WTC11 (cell line): ENCODE data around the gene SLC41A3. TPM values are rescaled to one million over a fixed set of nuclear protein-coding genes. Genes with fewer than 3 reads are reported as not detected.

Experiments used
- ATAC-seq: fragments of 200-7000 bp; cut with Tn5 transposase; 2 replicates; pipeline ENCODE4 v1.10.0; 2021; ENCODE audit warnings: mild to moderate bottlenecking, moderate library complexity
- CTCF ChIA-PET: fragments of 300-600 bp; sonication (Branson Sonifier 250); formaldehyde crosslinking; loops from one replicate; lab custom pipeline; 2021; ENCODE audit warnings: antibody characterized with exemption; lab: Charles Lee
- POLR2A ChIA-PET: fragments of 350-600 bp; sonication (Branson Sonifier 250); formaldehyde crosslinking; loops from one replicate; lab custom pipeline; 2021; ENCODE audit warnings: antibody characterized with exemption; lab: Charles Lee
- DNase-seq: peaks from one replicate; pipeline ENCODE4 v3.0.0; 2021; ENCODE audit warnings: low spot score
- H3K27ac Mint-ChIP-seq: 2 replicates; pipeline ENCODE4 v1.8.0; 2021; ENCODE audit warnings: mixed read lengths
- H3K27me3 Mint-ChIP-seq: 2 replicates; pipeline ENCODE4 v1.8.0; 2021; ENCODE audit warnings: low read depth, mild to moderate bottlenecking, moderate library complexity, mixed read lengths
- H3K36me3 Mint-ChIP-seq: 2 replicates; pipeline ENCODE4 v1.8.0; 2021; ENCODE audit warnings: mixed read lengths
- H3K4me1 Mint-ChIP-seq: 2 replicates; pipeline ENCODE4 v1.8.0; 2022; ENCODE audit warnings: mixed read lengths
- H3K4me3 Mint-ChIP-seq: 2 replicates; pipeline ENCODE4 v1.8.0; 2021; ENCODE audit warnings: mild to moderate bottlenecking, moderate library complexity, mixed read lengths
- H3K9me3 Mint-ChIP-seq: 2 replicates; pipeline ENCODE4 v1.8.0; 2021; ENCODE audit warnings: mixed read lengths
- ATF2 ChIP-seq: sonication (generic); formaldehyde crosslinking; IDR thresholded peaks from 2 replicates; pipeline ENCODE4 v1.8.1; 2022; ENCODE audit warnings: low read depth, missing genetic modification reagents, borderline replicate concordance
- ATF6 ChIP-seq: sonication (generic); formaldehyde crosslinking; IDR thresholded peaks from 2 replicates; pipeline ENCODE4 v1.8.1; 2023; ENCODE audit warnings: mild to moderate bottlenecking, missing genetic modification reagents
- CDX4 ChIP-seq: fragments of 250-450 bp; sonication (Bioruptor Pico); IDR thresholded peaks from 2 replicates; pipeline ENCODE4 v1.9.0; 2021; ENCODE audit warnings: moderate library complexity, mild to moderate bottlenecking, inconsistent platforms, borderline replicate concordance
- CREB1 ChIP-seq: sonication (generic); formaldehyde crosslinking; IDR thresholded peaks from 2 replicates; pipeline ENCODE4 v1.8.0; 2023; ENCODE audit warnings: mild to moderate bottlenecking, missing genetic modification reagents
- ETV6 ChIP-seq: sonication (generic); formaldehyde crosslinking; IDR thresholded peaks from 2 replicates; pipeline ENCODE4 v1.8.1; 2022; ENCODE audit warnings: mild to moderate bottlenecking, missing genetic modification reagents
- FOXJ3 ChIP-seq: sonication (generic); formaldehyde crosslinking; IDR thresholded peaks from 2 replicates; pipeline ENCODE4 v1.9.0; 2021; ENCODE audit warnings: missing genetic modification reagents, mild to moderate bottlenecking, borderline replicate concordance
- FOXK1 ChIP-seq: sonication (generic); formaldehyde crosslinking; IDR thresholded peaks from 2 replicates; pipeline ENCODE4 v1.8.0; 2022; ENCODE audit warnings: mild to moderate bottlenecking, moderate library complexity, missing genetic modification reagents
- MXD4 ChIP-seq: fragments of 250-450 bp; sonication (Bioruptor Pico); IDR thresholded peaks from 2 replicates; pipeline ENCODE4 v1.8.0; 2021; ENCODE audit warnings: mild to moderate bottlenecking, moderate library complexity, borderline replicate concordance
- NFATC4 ChIP-seq: fragments of 250-450 bp; sonication (Bioruptor Pico); IDR thresholded peaks from 2 replicates; pipeline ENCODE4 v1.9.0; 2021; ENCODE audit warnings: mild to moderate bottlenecking
- PREB ChIP-seq: sonication (generic); formaldehyde crosslinking; IDR thresholded peaks from 2 replicates; pipeline ENCODE4 v1.8.1; 2022; ENCODE audit warnings: mild to moderate bottlenecking, missing genetic modification reagents, moderate library complexity, borderline replicate concordance
- SMAD3 ChIP-seq: sonication (generic); formaldehyde crosslinking; IDR thresholded peaks from 2 replicates; pipeline ENCODE4 v1.8.0; 2022; ENCODE audit warnings: missing genetic modification reagents, mild to moderate bottlenecking, borderline replicate concordance
- SOX15 ChIP-seq: fragments of 250-450 bp; sonication (Bioruptor Pico); IDR thresholded peaks from 2 replicates; pipeline ENCODE4 v1.9.0; 2021; ENCODE audit warnings: mild to moderate bottlenecking
- TEAD1 ChIP-seq: sonication (generic); formaldehyde crosslinking; IDR thresholded peaks from 2 replicates; pipeline ENCODE4 v1.8.0; 2022; ENCODE audit warnings: mild to moderate bottlenecking, missing genetic modification reagents
- USF1 ChIP-seq: sonication (generic); formaldehyde crosslinking; IDR thresholded peaks from 2 replicates; pipeline ENCODE4 v1.8.0; 2022; ENCODE audit warnings: mild to moderate bottlenecking, missing genetic modification reagents
- ZNF138 ChIP-seq: sonication (generic); formaldehyde crosslinking; conservative IDR thresholded peaks from 2 replicates; pipeline ENCODE4 v1.8.1; 2022; ENCODE audit warnings: mild to moderate bottlenecking, moderate library complexity, missing genetic modification reagents
- ZNF512 ChIP-seq: sonication (generic); formaldehyde crosslinking; IDR thresholded peaks from 2 replicates; pipeline ENCODE4 v1.8.1; 2022; ENCODE audit warnings: missing genetic modification reagents, borderline replicate concordance
- ZNF671 ChIP-seq: fragments of 250-450 bp; sonication (Bioruptor Pico); IDR thresholded peaks from 2 replicates; pipeline ENCODE4 v1.8.0; 2021; ENCODE audit warnings: mild to moderate bottlenecking
- total RNA-seq: library from RNA; stranded (reverse); gene quantifications from 3 replicates; pipeline ENCODE4 v1.2.3, GENCODE V29; 2021
- TF ChIP-seq, protein P1 (sequence below): sonication (generic); formaldehyde crosslinking; IDR thresholded peaks from 2 replicates; pipeline ENCODE4 v1.8.1; 2023; ENCODE audit warnings: mild to moderate bottlenecking, missing genetic modification reagents
- TF ChIP-seq, protein P2 (sequence below): fragments of 250-450 bp; sonication (Bioruptor Pico); IDR thresholded peaks from 2 replicates; pipeline ENCODE4 v1.9.0; 2021; ENCODE audit warnings: mild to moderate bottlenecking

SLC41A3 gene
- total RNA-seq, 1 experiment from 2014 or later = 28.4 TPM

DNA sequence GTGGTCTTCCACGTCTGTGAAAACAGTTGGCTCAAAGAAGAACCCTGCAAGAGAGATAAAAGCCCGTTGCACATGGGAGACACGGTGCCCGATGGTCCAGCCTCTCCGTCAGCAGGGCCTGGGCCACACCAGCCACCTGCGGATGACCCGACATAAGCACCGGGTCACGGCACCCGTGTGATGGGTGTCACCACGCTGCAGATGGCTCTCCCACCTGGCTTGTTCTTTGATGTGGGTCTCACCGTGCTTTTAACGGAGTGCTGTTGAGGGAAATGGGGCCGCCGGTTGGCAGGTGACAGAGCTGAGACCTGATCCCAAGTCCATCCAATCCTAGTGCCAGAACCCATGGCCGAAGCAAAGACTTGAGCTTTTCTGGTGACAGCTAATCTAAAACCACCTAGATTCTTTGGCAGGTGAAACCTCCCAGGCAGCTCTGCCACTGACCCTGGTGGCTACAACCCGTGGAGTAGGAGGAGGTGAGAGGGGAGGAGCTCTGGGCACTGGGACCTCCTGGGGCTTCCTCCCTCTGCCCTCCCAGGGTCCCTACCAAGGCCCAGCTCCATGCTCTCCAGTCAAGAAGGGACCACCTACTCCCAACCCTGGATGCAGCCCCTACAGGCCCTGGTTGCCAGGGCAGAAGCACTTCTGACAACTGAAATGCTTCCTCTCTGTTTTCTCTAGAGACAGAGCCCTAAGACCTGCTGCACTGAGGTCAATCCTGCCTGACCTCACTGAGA, 23.4 kb upstream of the SLC41A3 start:
- DNase-seq (no peak), ATAC-seq (no peak)
- ChIA-PET CTCF (interaction anchor here (0.7 to 1.2 kb wide), 3 partner anchors 23 to 26 kb away, joined by 3 read pairs; no protein-coding TSS in a partner anchor), POLR2A (no interaction called here)
- Mint-ChIP-seq H3K4me1 (no peaks in the 10 kb centered on the region), H3K4me3 (no peak overlapping the region), H3K27me3 (no peaks in the 10 kb centered on the region; the same call in 1 of the 2 replicates), H3K36me3 (no peaks in the 10 kb centered on the region), H3K9me3 (no peaks in the 10 kb centered on the region), H3K27ac (no peak overlapping the region)
- TF ChIP-seq ATF2 (CRISPR knock-in tag) = no peak
- no peak for TF ChIP-seq TEAD1 (CRISPR knock-in tag)
- TF ChIP-seq ETV6 = no peak
- TF ChIP-seq, protein P1, sequence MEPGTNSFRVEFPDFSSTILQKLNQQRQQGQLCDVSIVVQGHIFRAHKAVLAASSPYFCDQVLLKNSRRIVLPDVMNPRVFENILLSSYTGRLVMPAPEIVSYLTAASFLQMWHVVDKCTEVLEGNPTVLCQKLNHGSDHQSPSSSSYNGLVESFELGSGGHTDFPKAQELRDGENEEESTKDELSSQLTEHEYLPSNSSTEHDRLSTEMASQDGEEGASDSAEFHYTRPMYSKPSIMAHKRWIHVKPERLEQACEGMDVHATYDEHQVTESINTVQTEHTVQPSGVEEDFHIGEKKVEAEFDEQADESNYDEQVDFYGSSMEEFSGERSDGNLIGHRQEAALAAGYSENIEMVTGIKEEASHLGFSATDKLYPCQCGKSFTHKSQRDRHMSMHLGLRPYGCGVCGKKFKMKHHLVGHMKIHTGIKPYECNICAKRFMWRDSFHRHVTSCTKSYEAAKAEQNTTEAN (CRISPR knock-in tag) = no peak
- TF ChIP-seq, protein P2, sequence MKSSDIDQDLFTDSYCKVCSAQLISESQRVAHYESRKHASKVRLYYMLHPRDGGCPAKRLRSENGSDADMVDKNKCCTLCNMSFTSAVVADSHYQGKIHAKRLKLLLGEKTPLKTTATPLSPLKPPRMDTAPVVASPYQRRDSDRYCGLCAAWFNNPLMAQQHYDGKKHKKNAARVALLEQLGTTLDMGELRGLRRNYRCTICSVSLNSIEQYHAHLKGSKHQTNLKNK = no peak
- TF ChIP-seq ATF6 (CRISPR knock-in tag) = no peak
- TF ChIP-seq NFATC4 (CRISPR knock-in tag) = no peak
- no peak for TF ChIP-seq SOX15
- no peak for TF ChIP-seq SMAD3
- no peak for TF ChIP-seq PREB (CRISPR knock-in tag)
- TF ChIP-seq ZNF138 (CRISPR knock-in tag) = no peak
- no peak for TF ChIP-seq FOXK1 (CRISPR knock-in tag)
- no peak for TF ChIP-seq MXD4 (CRISPR knock-in tag)
- no peak for TF ChIP-seq USF1 (CRISPR knock-in tag)
- no peak for TF ChIP-seq ZNF512 (CRISPR knock-in tag)
- no peak for TF ChIP-seq CREB1 (CRISPR knock-in tag)
- TF ChIP-seq CDX4 = no peak
- TF ChIP-seq ZNF671 = no peak
- TF ChIP-seq FOXJ3 = no peak
